GM12878 (cell line): ENCODE measurements around the gene IL32. TPM values are rescaled to one million over a fixed set of nuclear protein-coding genes. Genes with fewer than 3 reads are reported as not detected.

Experiments
- ATAC-seq: fragments of 200-7000 bp; cut with Tn5 transposase; 3 replicates; pipeline ENCODE4 v1.9.1; 2020; ENCODE audit warnings: mild to moderate bottlenecking, moderate library complexity
- BruUV-seq: library from RNA; stranded (reverse); fragments of 400-500 nt; replicated peaks from 2 replicates; lab custom pipeline; 2021; lab: Mats Ljungman, UMichigan
- CTCF ChIA-PET: fragments of 300-600 bp; sonication (Branson Sonifier 250); formaldehyde crosslinking; extraction: SDS; loops from one replicate; lab custom pipeline; 2021; ENCODE audit warnings: inconsistent platforms; lab: Yijun Ruan, JAX
- POLR2A ChIA-PET: fragments of 350-600 bp; formaldehyde crosslinking; extraction: SDS; loops from one replicate; lab custom pipeline; 2021; ENCODE audit warnings: inconsistent platforms; lab: Charles Lee
- RAD21 ChIA-PET: fragments of 300-600 bp; sonication (Branson Sonifier 250); formaldehyde crosslinking; loops from one replicate; lab custom pipeline; 2023; ENCODE audit warnings: antibody characterized with exemption; ENCODE audit not compliant: unreplicated experiment; lab: Charles Lee
- SMC1A ChIA-PET: fragments of 300-600 bp; sonication (Branson Sonifier 250); formaldehyde crosslinking; loops from one replicate; lab custom pipeline; 2023; ENCODE audit not compliant: unreplicated experiment, uncharacterized antibody; lab: Charles Lee
- DNase-seq: peaks from one replicate; pipeline ENCODE4 v3.0.0-alpha.2; 2011; ENCODE audit warnings: low read depth, low spot score
- FAIRE-seq: peaks from 3 replicates; lab custom pipeline; 2011; peaks lifted over from hg19 to GRCh38; lab: Jason Lieb, UNC
- H2AFZ ChIP-seq: 2 replicates; pipeline ENCODE4 v1.6.0; 2011; ENCODE audit warnings: low read depth, low read length, control low read depth; ENCODE audit not compliant: control insufficient read depth
- H3K27ac ChIP-seq: 2 replicates; pipeline ENCODE4 v1.5.1; 2011; ENCODE audit warnings: control low read depth; ENCODE audit not compliant: control insufficient read depth, insufficient read depth
- H3K27me3 ChIP-seq, 2 experiments: replicated peaks in 1 of 2; 2 replicates each; pipeline versions ENCODE4 v1.6.0 to v1.6.1; 2011; ENCODE audit warnings: low read length in 1 of 2; ENCODE audit not compliant: control insufficient read depth in 2 of 2, insufficient read depth in 2 of 2
- H3K36me3 ChIP-seq, 2 experiments: 2 replicates each; pipeline ENCODE4 v1.5.1; 2011; ENCODE audit warnings: low read length in 1 of 2; ENCODE audit not compliant: control insufficient read depth in 2 of 2, insufficient read depth in 2 of 2
- H3K4me1 ChIP-seq: 2 replicates; pipeline ENCODE4 v1.6.1; 2011; ENCODE audit warnings: mild to moderate bottlenecking, low read length, moderate library complexity, mixed read lengths; ENCODE audit not compliant: control insufficient read depth, insufficient read depth
- H3K4me2 ChIP-seq: 2 replicates; pipeline ENCODE4 v1.6.0; 2011; ENCODE audit warnings: control low read depth; ENCODE audit not compliant: control insufficient read depth, insufficient read depth
- H3K4me3 ChIP-seq: fragments of 200-600 bp; sonication (generic); 2 replicates; pipeline ENCODE4 v1.5.1; 2016
- H3K79me2 ChIP-seq: 2 replicates; pipeline ENCODE4 v1.6.0; 2011; ENCODE audit warnings: low read length; ENCODE audit not compliant: control insufficient read depth, insufficient read depth
- H3K9ac ChIP-seq: 2 replicates; pipeline ENCODE4 v1.8.0; 2011; ENCODE audit warnings: low read length, control low read depth, mixed read lengths; ENCODE audit not compliant: control insufficient read depth, insufficient read depth
- H3K9me3 ChIP-seq: replicated peaks from 3 replicates; pipeline ENCODE4 v1.5.1; 2011; ENCODE audit warnings: mild to moderate bottlenecking, low read length; ENCODE audit not compliant: control insufficient read depth, insufficient read depth
- H4K20me1 ChIP-seq: 2 replicates; pipeline ENCODE4 v1.6.0; 2011; ENCODE audit not compliant: control insufficient read depth, insufficient read depth
- CHD4 ChIP-seq: fragments of 200-600 bp; sonication (generic); IDR thresholded peaks from 2 replicates; pipeline ENCODE4 v1.6.1; 2016; ENCODE audit warnings: mild to moderate bottlenecking
- EED ChIP-seq: sonication (generic); IDR thresholded peaks from 2 replicates; pipeline ENCODE4 v1.6.1; 2016; ENCODE audit warnings: antibody characterized with exemption, low read depth
- EGR1 ChIP-seq, 2 experiments: IDR thresholded peaks; 1 replicate in 1 of 2; 2 replicates in 1 of 2; pipeline ENCODE4 v1.6.1; 2011 to 2012; ENCODE audit warnings: low read depth in 2 of 2, low read length in 2 of 2, borderline replicate concordance in 1 of 2, mild to moderate bottlenecking in 1 of 2, moderate library complexity in 1 of 2
- IKZF2 ChIP-seq, 2 experiments: fragments of 450-650 bp; IDR thresholded peaks; 2 replicates each; pipeline ENCODE4 v1.6.1; 2017; ENCODE audit warnings: mild to moderate bottlenecking in 2 of 2, moderate library complexity in 2 of 2
- JUNB ChIP-seq: IDR thresholded peaks from 2 replicates; pipeline ENCODE4 v1.6.1; 2016; ENCODE audit warnings: antibody characterized with exemption, mild to moderate bottlenecking
- JUND ChIP-seq: IDR thresholded peaks from 2 replicates; pipeline ENCODE4 v1.6.1; 2012; ENCODE audit warnings: low read depth, mild to moderate bottlenecking, low read length, improper control_type of control experiment, moderate library complexity
- NR2C1 ChIP-seq: fragments of 450-650 bp; IDR thresholded peaks from 2 replicates; pipeline ENCODE4 v1.6.1; 2017; ENCODE audit warnings: antibody characterized with exemption, mild to moderate bottlenecking, moderate library complexity
- SMAD5 ChIP-seq: IDR thresholded peaks from 2 replicates; pipeline ENCODE4 v1.6.1; 2016; ENCODE audit warnings: antibody characterized with exemption, low read depth
- TCF12 ChIP-seq: IDR thresholded peaks from 2 replicates; pipeline ENCODE4 v1.6.1; 2011; ENCODE audit warnings: low read depth, mild to moderate bottlenecking, low read length
- WGBS: methylation state at CpG from one replicate; pipeline ENCODE4 v1.1.6; 2016; ENCODE audit warnings: low lambda C conversion rate; ENCODE audit not compliant: insufficient replicate concordance, insufficient coverage; ENCODE audit errors: missing lambda C conversion rate; 5-methylcytosine and 5-hydroxymethylcytosine counted together
- in situ Hi-C: fragments of 300-500 bp; cut with MboI; formaldehyde crosslinking; loops from 9 replicates; pipeline ENCODE4 v1.14.3; 2018; ENCODE audit warnings: mixed read lengths
- intact Hi-C: fragments of 100-400 bp; cut with micrococcal nuclease; formaldehyde crosslinking; loops from one replicate; pipeline ENCODE4 v1.14.2; 2022; ENCODE audit not compliant: unreplicated experiment
- polyA plus RNA-seq, 11 experiments: library from polyadenylated mRNA; depleted of rRNA in 4 of 11; unstranded in 6 of 11; stranded (reverse) in 5 of 11; fragments of >200 nt; fragmentation: Nextera tagmentation in 4 of 11; fragmentation: Illumina TruSeq in 1 of 11; extraction: Ambion mirVana in 4 of 11; extraction: Trizol in 1 of 11; gene quantifications; 1 replicate in 1 of 11; 2 replicates in 10 of 11; pipeline versions ENCODE4 v1.2.1 to v1.2.3, GENCODE V29; 2011 to 2016; ENCODE audit warnings: inconsistent platforms in 2 of 11, missing spikeins in 2 of 11, low read depth in 1 of 11
- total RNA-seq, 4 experiments: library from RNA; depleted of rRNA in 3 of 4; stranded (reverse); fragments of >200 nt in 3 of 4; fragmentation: Illumina TruSeq in 1 of 4; extraction: Trizol in 1 of 4; gene quantifications; 2 replicates each; pipeline versions ENCODE4 v1.2.1 to v1.2.3, GENCODE V29; 2013 to 2021
- TF ChIP-seq, protein P1 (sequence below): IDR thresholded peaks from 2 replicates; pipeline ENCODE4 v1.6.1; 2011; ENCODE audit warnings: low read depth, mild to moderate bottlenecking, low read length, moderate library complexity, borderline replicate concordance; ENCODE audit errors: extremely low read depth
- TF ChIP-seq, protein P2 (sequence below): IDR thresholded peaks from 2 replicates; pipeline ENCODE4 v1.6.1; 2012; ENCODE audit warnings: improper control_type of control experiment, low read depth, low read length; ENCODE audit not compliant: insufficient replicate concordance

The IL32 gene
- total and polyA plus RNA-seq, 10 of the 15 experiments (the other 5 are each of a cell fraction or from before 2014, with no cell fraction given) = 27.0 to 122 (median 55.8) TPM

DNA sequence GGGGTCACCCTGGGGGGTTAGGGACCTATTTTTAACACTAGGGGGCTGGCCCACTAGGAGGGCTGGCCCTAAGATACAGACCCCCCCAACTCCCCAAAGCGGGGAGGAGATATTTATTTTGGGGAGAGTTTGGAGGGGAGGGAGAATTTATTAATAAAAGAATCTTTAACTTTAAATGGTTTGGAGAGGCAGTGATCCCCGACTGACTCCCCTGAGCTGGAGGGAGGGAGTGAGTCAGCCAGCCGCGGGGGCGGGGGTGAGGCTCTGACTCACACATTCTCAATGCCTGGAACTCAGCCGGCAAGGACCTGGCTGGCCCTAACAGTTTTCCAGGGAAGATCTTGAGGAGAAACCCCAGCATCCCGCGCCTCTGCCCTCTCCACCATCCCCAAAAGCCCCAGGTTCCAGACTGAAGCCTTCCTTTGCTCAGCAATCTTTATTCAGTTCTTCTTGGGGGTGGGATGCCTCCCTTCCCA, 43.2 kb upstream of the IL32 start:
- Histone ChIP-seq H3K9ac (no peak overlapping the region), H3K4me2 (peak overlapping the region; percentile 83)
- intact Hi-C loops = no loop called here
- FAIRE-seq = peak; percentile 59
- POLR2A ChIA-PET = interaction anchor here (1.0 to 2.4 kb wide), 4 partner anchors 18 to 128 kb away, joined by 3 to 7 read pairs (median 6); partner anchors contain the start of gene ZNF213
- RAD21 ChIA-PET = interaction anchor here (0.6 to 4.4 kb wide), 4 partner anchors 9 to 36 kb away, joined by 3 to 34 read pairs (median 6); no protein-coding TSS in a partner anchor
- TF ChIP-seq IKZF2 (IDR thresholded peaks at IDR 0.05) (peak; percentile 17 to 19; a peak in 1 of 4 replicates), SMAD5 (no peak), EED (0 out of 2 replicates have a peak, but pooled peaks have one; percentile 20), CHD4 (no peak), TCF12 (no peak), EGR1 (IDR thresholded peaks at IDR 0.05; ENCODE audit: borderline replicate concordance in 1 of 2, low read depth in 2 of 2, low read length in 2 of 2) (peak in 1 of 2 experiments; percentile 94; a peak in 2 of 3 replicates), NR2C1 (no peak), JUND (peak; percentile 40; the same call in 1 of the 2 replicates), JUNB (peak; percentile 52; the same call in 1 of the 2 replicates)
- TF ChIP-seq, protein P1, sequence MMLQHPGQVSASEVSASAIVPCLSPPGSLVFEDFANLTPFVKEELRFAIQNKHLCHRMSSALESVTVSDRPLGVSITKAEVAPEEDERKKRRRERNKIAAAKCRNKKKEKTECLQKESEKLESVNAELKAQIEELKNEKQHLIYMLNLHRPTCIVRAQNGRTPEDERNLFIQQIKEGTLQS = no peak
- TF ChIP-seq, protein P2, sequence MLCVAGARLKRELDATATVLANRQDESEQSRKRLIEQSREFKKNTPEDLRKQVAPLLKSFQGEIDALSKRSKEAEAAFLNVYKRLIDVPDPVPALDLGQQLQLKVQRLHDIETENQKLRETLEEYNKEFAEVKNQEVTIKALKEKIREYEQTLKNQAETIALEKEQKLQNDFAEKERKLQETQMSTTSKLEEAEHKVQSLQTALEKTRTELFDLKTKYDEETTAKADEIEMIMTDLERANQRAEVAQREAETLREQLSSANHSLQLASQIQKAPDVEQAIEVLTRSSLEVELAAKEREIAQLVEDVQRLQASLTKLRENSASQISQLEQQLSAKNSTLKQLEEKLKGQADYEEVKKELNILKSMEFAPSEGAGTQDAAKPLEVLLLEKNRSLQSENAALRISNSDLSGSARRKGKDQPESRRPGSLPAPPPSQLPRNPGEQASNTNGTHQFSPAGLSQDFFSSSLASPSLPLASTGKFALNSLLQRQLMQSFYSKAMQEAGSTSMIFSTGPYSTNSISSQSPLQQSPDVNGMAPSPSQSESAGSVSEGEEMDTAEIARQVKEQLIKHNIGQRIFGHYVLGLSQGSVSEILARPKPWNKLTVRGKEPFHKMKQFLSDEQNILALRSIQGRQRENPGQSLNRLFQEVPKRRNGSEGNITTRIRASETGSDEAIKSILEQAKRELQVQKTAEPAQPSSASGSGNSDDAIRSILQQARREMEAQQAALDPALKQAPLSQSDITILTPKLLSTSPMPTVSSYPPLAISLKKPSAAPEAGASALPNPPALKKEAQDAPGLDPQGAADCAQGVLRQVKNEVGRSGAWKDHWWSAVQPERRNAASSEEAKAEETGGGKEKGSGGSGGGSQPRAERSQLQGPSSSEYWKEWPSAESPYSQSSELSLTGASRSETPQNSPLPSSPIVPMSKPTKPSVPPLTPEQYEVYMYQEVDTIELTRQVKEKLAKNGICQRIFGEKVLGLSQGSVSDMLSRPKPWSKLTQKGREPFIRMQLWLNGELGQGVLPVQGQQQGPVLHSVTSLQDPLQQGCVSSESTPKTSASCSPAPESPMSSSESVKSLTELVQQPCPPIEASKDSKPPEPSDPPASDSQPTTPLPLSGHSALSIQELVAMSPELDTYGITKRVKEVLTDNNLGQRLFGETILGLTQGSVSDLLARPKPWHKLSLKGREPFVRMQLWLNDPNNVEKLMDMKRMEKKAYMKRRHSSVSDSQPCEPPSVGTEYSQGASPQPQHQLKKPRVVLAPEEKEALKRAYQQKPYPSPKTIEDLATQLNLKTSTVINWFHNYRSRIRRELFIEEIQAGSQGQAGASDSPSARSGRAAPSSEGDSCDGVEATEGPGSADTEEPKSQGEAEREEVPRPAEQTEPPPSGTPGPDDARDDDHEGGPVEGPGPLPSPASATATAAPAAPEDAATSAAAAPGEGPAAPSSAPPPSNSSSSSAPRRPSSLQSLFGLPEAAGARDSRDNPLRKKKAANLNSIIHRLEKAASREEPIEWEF = no peak
- TF ChIP-seq, all 136 proteins: peak for 5
- no peak overlapping the region; the same call in 1 of the 2 replicates for H3K27ac ChIP-seq
- H3K9me3 ChIP-seq = no peaks in the 10 kb centered on the region
- peak overlapping the region; percentile 87 for H3K4me3 ChIP-seq
- no peaks in the 10 kb centered on the region for H3K27me3 ChIP-seq
- H3K79me2 ChIP-seq = no peaks in the 10 kb centered on the region
- DNase-seq (no peak), ATAC-seq (peak; percentile 19)
- in situ Hi-C loops = no loop called here
- H2AFZ ChIP-seq = no peak overlapping the region
- H3K36me3 ChIP-seq = peaks cover 4 to 5% of the 10 kb centered on the region in 2 experiments; a peak in 3 of 4 replicates
- H4K20me1 ChIP-seq = no peaks in the 10 kb centered on the region
- WGBS = 15% methylated on average over 8 of the region's 8 CpGs
- BruUV-seq = no TSS peak
- ChIA-PET CTCF (interaction anchor here (0.5 to 18.2 kb wide), 6 partner anchors 8 to 1327 kb away, joined by 3 to 421 read pairs (median 6); no protein-coding TSS in a partner anchor), SMC1A (interaction anchor here (0.7 to 10.1 kb wide), 6 partner anchors 9 to 108 kb away, joined by 3 to 91 read pairs (median 4); no protein-coding TSS in a partner anchor)
- peaks cover 25% of the 10 kb centered on the region for H3K4me1 ChIP-seq
